OCI-LY1 (cell line): Measurements from ENCODE around the gene PLCB2.
A peak's percentile ranks its signal among the peaks of the same experiment; 100 is the strongest.

Experiments
- H2AFZ ChIP-seq: fragments of 200-600 bp; sonication (generic), shearing (Covaris generic); 2 replicates; pipeline ENCODE4 v1.6.0; 2014; ENCODE audit warnings: antibody characterized with exemption, mild to moderate bottlenecking, low read length
- H3F3A ChIP-seq: fragments of 200-600 bp; sonication (generic), shearing (Covaris generic); 2 replicates; pipeline ENCODE4 v1.6.0; 2014; ENCODE audit warnings: mild to moderate bottlenecking, antibody characterized with exemption, low read length, moderate library complexity; ENCODE audit not compliant: insufficient read depth
- H3K27ac ChIP-seq: fragments of 200-600 bp; sonication (generic); 2 replicates; pipeline ENCODE4 v1.5.1; 2014; ENCODE audit warnings: low read length, mixed run types, mild to moderate bottlenecking, low read depth; ENCODE audit not compliant: poor library complexity, severe bottlenecking
- H3K27me3 ChIP-seq: fragments of 200-600 bp; sonication (generic); 2 replicates; pipeline ENCODE4 v1.6.0; 2014; ENCODE audit warnings: antibody characterized with exemption, mild to moderate bottlenecking, low read length, moderate library complexity; ENCODE audit not compliant: insufficient read depth
- H3K36me3 ChIP-seq: fragments of 200-600 bp; sonication (generic); 2 replicates; pipeline ENCODE4 v1.6.1; 2014; ENCODE audit warnings: mild to moderate bottlenecking, antibody characterized with exemption, low read length, moderate library complexity, mixed read lengths; ENCODE audit not compliant: insufficient read depth
- H3K4me1 ChIP-seq: fragments of 200-600 bp; sonication (generic); 2 replicates; pipeline ENCODE4 v1.5.1; 2014; ENCODE audit warnings: mild to moderate bottlenecking, low read length, moderate library complexity; ENCODE audit not compliant: insufficient read depth, severe bottlenecking
- H3K4me2 ChIP-seq: fragments of 200-600 bp; sonication (generic), shearing (Covaris generic); 2 replicates; pipeline ENCODE4 v1.6.1; 2014; ENCODE audit warnings: low read length
- H3K4me3 ChIP-seq: fragments of 200-600 bp; sonication (generic); 2 replicates; pipeline ENCODE4 v1.5.1; 2014; ENCODE audit warnings: low read length, low read depth, mild to moderate bottlenecking, mixed read lengths; ENCODE audit not compliant: poor library complexity, severe bottlenecking
- H3K79me2 ChIP-seq: fragments of 200-600 bp; shearing (Covaris generic); 2 replicates; pipeline ENCODE4 v1.6.1; 2016; ENCODE audit warnings: mixed run types, low read length, mixed read lengths; ENCODE audit not compliant: insufficient read depth
- H3K9ac ChIP-seq: fragments of 200-600 bp; sonication (generic), shearing (Covaris generic); 2 replicates; pipeline ENCODE4 v1.6.1; 2014; ENCODE audit warnings: mild to moderate bottlenecking, low read length, mixed read lengths
- H3K9me2 ChIP-seq: fragments of 200-600 bp; sonication (generic), shearing (Covaris generic); 2 replicates; pipeline ENCODE4 v1.6.1; 2014; ENCODE audit warnings: low read depth, mild to moderate bottlenecking, low read length, mixed read lengths
- H3K9me3 ChIP-seq: fragments of 200-600 bp; shearing (Covaris generic); 2 replicates; pipeline ENCODE4 v1.6.1; 2014; ENCODE audit warnings: low read length, mixed read lengths
- H4K20me1 ChIP-seq: fragments of 200-600 bp; sonication (generic), shearing (Covaris generic); 2 replicates; pipeline ENCODE4 v1.6.0; 2016; ENCODE audit warnings: mild to moderate bottlenecking, low read length; ENCODE audit not compliant: insufficient read depth
- EZH2 ChIP-seq: fragments of 200-600 bp; sonication (generic), shearing (Covaris generic); IDR thresholded peaks from 2 replicates; pipeline ENCODE4 v1.8.0; 2017; ENCODE audit warnings: borderline replicate concordance, mixed run types, mild to moderate bottlenecking, antibody characterized with exemption, low read length, moderate library complexity, mixed read lengths
- TF ChIP-seq, protein P1 (sequence below): fragments of 200-600 bp; sonication (generic), shearing (Covaris generic); IDR thresholded peaks from 2 replicates; pipeline ENCODE4 v1.5.1; 2017; ENCODE audit warnings: mild to moderate bottlenecking, antibody characterized with exemption, low read length, moderate library complexity, mixed read lengths

PLCB2 gene

GRCh38 chr15:40285151-40285550, 22.6 kb downstream of the PLCB2 start:
- H3K79me2 ChIP-seq, result no peaks in the 10 kb centered on the region
- no peaks in the 10 kb centered on the region for H4K20me1 ChIP-seq
- H3K9ac ChIP-seq, result no peak overlapping the region
- no peak overlapping the region for H3K27ac ChIP-seq
- no peaks in the 10 kb centered on the region for H3K9me3 ChIP-seq
- H3F3A ChIP-seq, result no peaks in the 10 kb centered on the region
- H3K36me3 ChIP-seq, result no peaks in the 10 kb centered on the region
- H2AFZ ChIP-seq, result no peak overlapping the region
- TF ChIP-seq EZH2, result no peak
- TF ChIP-seq, protein P1, sequence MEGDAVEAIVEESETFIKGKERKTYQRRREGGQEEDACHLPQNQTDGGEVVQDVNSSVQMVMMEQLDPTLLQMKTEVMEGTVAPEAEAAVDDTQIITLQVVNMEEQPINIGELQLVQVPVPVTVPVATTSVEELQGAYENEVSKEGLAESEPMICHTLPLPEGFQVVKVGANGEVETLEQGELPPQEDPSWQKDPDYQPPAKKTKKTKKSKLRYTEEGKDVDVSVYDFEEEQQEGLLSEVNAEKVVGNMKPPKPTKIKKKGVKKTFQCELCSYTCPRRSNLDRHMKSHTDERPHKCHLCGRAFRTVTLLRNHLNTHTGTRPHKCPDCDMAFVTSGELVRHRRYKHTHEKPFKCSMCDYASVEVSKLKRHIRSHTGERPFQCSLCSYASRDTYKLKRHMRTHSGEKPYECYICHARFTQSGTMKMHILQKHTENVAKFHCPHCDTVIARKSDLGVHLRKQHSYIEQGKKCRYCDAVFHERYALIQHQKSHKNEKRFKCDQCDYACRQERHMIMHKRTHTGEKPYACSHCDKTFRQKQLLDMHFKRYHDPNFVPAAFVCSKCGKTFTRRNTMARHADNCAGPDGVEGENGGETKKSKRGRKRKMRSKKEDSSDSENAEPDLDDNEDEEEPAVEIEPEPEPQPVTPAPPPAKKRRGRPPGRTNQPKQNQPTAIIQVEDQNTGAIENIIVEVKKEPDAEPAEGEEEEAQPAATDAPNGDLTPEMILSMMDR, result no peak
- H3K4me2 ChIP-seq, result no peak overlapping the region
- no peak overlapping the region for H3K4me3 ChIP-seq
- H3K27me3 ChIP-seq, result no peaks in the 10 kb centered on the region; the same call in 1 of the 2 replicates
- H3K4me1 ChIP-seq, result peaks cover 14% of the 10 kb centered on the region
- H3K9me2 ChIP-seq, result no peaks in the 10 kb centered on the region

GRCh38 chr15:40283615-40284300, 24.0 kb downstream of the PLCB2 start:
- no peak overlapping the region for H3K4me2 ChIP-seq
- no peaks in the 10 kb centered on the region for H3K9me2 ChIP-seq
- H4K20me1 ChIP-seq, result no peaks in the 10 kb centered on the region
- no peak overlapping the region for H3K4me3 ChIP-seq
- H3K9ac ChIP-seq, result no peak overlapping the region
- no peaks in the 10 kb centered on the region for H3K36me3 ChIP-seq
- no peaks in the 10 kb centered on the region for H3K9me3 ChIP-seq
- TF ChIP-seq EZH2, result no peak
- TF ChIP-seq, protein P1, result no peak
- no peak overlapping the region for H2AFZ ChIP-seq
- no peaks in the 10 kb centered on the region for H3K79me2 ChIP-seq
- H3F3A ChIP-seq, result no peaks in the 10 kb centered on the region
- no peaks in the 10 kb centered on the region; the same call in 1 of the 2 replicates for H3K27me3 ChIP-seq
- H3K4me1 ChIP-seq, result peaks cover 14% of the 10 kb centered on the region
- H3K27ac ChIP-seq, result no peak overlapping the region

- Histone ChIP-seq H3F3A (no peaks in the 10 kb centered on the region), H3K9me2 (no peaks in the 10 kb centered on the region), H3K36me3 (no peaks in the 10 kb centered on the region), H3K4me3 (peak within 1 kb of the TSS; percentile 59), H3K9ac (peak within 1 kb of the TSS; percentile 14; the same call in 1 of the 2 replicates), H4K20me1 (no peaks in the 10 kb centered on the region), H3K27ac (no peak within 1 kb of the TSS), H3K79me2 (no peaks in the 10 kb centered on the region), H3K4me1 (peaks cover 14% of the 10 kb centered on the region), H2AFZ (no peak within 1 kb of the TSS), H3K9me3 (no peaks in the 10 kb centered on the region), H3K27me3 (no peaks in the 10 kb centered on the region; the same call in 1 of the 2 replicates), H3K4me2 (peak within 1 kb of the TSS; percentile 73)
- TF ChIP-seq, protein P1, result no peak
- no peak for TF ChIP-seq EZH2
Measured at GRCh38 chr15:40282869-40283614, 24.7 kb downstream of the PLCB2 start, which contains the start of gene ANKRD63. Gene ANKRD63, minus strand, starts transcription at chr15:40283064. Its CDS starts 478 bp downstream, at chr15:40282586.
